Progenitor cell of endocrine pancreas (in vitro differentiated cells): ENCODE measurements around the gene FOXJ3. TPM values are rescaled to one million over a fixed set of nuclear protein-coding genes. Genes with fewer than 3 reads are reported as not detected.
A peak's percentile ranks its signal among the peaks of the same experiment; 100 is the strongest.

ENCODE experiments used
- DNase-seq: peaks from one replicate; pipeline ENCODE4 v3.0.0; 2021; ENCODE audit warnings: low spot score; ENCODE audit not compliant: unreplicated experiment
- H3K27ac Mint-ChIP-seq: 2 replicates; pipeline ENCODE4 v1.8.0; 2021; ENCODE audit warnings: mild to moderate bottlenecking, moderate library complexity, mixed read lengths
- H3K27me3 Mint-ChIP-seq: 2 replicates; pipeline ENCODE4 v1.8.0; 2021; ENCODE audit warnings: mixed read lengths
- H3K36me3 Mint-ChIP-seq: 2 replicates; pipeline ENCODE4 v1.8.0; 2022; ENCODE audit warnings: mixed read lengths; ENCODE audit not compliant: insufficient read depth
- H3K4me1 Mint-ChIP-seq: 2 replicates; pipeline ENCODE4 v1.8.0; 2021; ENCODE audit warnings: low read depth, mixed read lengths
- H3K4me3 Mint-ChIP-seq: 2 replicates; pipeline ENCODE4 v1.8.0; 2021; ENCODE audit warnings: low read depth, mild to moderate bottlenecking, moderate library complexity, mixed read lengths
- H3K9me3 Mint-ChIP-seq: 2 replicates; pipeline ENCODE4 v1.8.0; 2021; ENCODE audit warnings: low read depth, mixed read lengths
- CTCF ChIP-seq: fragments of 200-600 bp; sonication (generic); IDR thresholded peaks from one replicate; pipeline ENCODE4 v1.5.0; 2021; ENCODE audit warnings: antibody characterized with exemption, mild to moderate bottlenecking; ENCODE audit not compliant: unreplicated experiment
- total RNA-seq: library from RNA; stranded (reverse); gene quantifications from 2 replicates; pipeline ENCODE4 v1.2.1, GENCODE V29; 2021

Gene FOXJ3
- total RNA-seq, 1 donor from 2014 or later: 63.0 TPM

GRCh38 chr1:42370876-42371549 is 36.0 kb upstream of the FOXJ3 start:
- Mint-ChIP-seq H3K4me1 (peaks cover 16% of the 10 kb centered on the region), H3K9me3 (no peaks in the 10 kb centered on the region), H3K36me3 (no peaks in the 10 kb centered on the region), H3K4me3 (no peak overlapping the region), H3K27ac (no peak overlapping the region), H3K27me3 (peaks cover 10% of the 10 kb centered on the region)
- TF ChIP-seq CTCF: no peak
- DNase-seq: no peak

- H3K4me3 Mint-ChIP-seq: no peak overlapping the region
- no peak for TF ChIP-seq CTCF
Measured at GRCh38 chr1:42369471-42369870, 34.4 kb upstream of the FOXJ3 start.

GRCh38 chr1:42368096-42368795 is 33.2 kb upstream of the FOXJ3 start:
- no peak for DNase-seq
- H3K4me1 Mint-ChIP-seq: peaks cover 16% of the 10 kb centered on the region
- peaks cover 10% of the 10 kb centered on the region for H3K27me3 Mint-ChIP-seq
- H3K36me3 Mint-ChIP-seq: no peaks in the 10 kb centered on the region
- TF ChIP-seq CTCF: no peak
- H3K9me3 Mint-ChIP-seq: no peaks in the 10 kb centered on the region
- no peak overlapping the region for H3K4me3 Mint-ChIP-seq
- H3K27ac Mint-ChIP-seq: peak overlapping the region; percentile 15

More at GRCh38 chr1:42369471-42369870, 34.4 kb upstream of the FOXJ3 start:
- H3K27ac Mint-ChIP-seq: no peak overlapping the region
- no peaks in the 10 kb centered on the region for H3K36me3 Mint-ChIP-seq
- no peak for DNase-seq
- no peaks in the 10 kb centered on the region for H3K9me3 Mint-ChIP-seq
- H3K4me1 Mint-ChIP-seq: peaks cover 16% of the 10 kb centered on the region
- H3K27me3 Mint-ChIP-seq: peaks cover 10% of the 10 kb centered on the region

GRCh38 chr1:42365118-42365517 is 30.1 kb upstream of the FOXJ3 start:
- peaks cover 2% of the 10 kb centered on the region for H3K27me3 Mint-ChIP-seq
- H3K9me3 Mint-ChIP-seq: no peaks in the 10 kb centered on the region
- no peak for TF ChIP-seq CTCF
- H3K36me3 Mint-ChIP-seq: no peaks in the 10 kb centered on the region
- H3K4me1 Mint-ChIP-seq: peaks cover 16% of the 10 kb centered on the region
- no peak overlapping the region for H3K4me3 Mint-ChIP-seq
- no peak for DNase-seq
- no peak overlapping the region for H3K27ac Mint-ChIP-seq

DNA sequence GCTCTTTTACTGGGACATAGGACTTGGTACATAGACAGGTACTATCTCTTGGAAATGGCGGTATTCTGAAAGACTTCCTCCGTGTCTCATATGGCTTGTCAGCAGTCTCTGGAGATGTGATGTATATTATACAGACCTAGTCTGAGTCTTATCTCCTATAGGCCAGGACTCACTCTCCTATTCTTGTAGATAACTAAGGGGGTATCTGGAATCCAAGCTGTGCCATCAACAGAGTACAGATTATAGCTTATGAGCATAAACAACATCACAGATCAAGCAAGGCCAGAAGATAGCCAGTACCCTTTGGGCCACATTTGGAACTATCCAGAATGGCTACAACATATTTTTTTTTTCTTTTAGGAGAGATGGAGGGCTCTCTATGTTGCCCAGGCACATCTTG is 29.5 kb upstream of the FOXJ3 start:
- Mint-ChIP-seq H3K27me3 (peaks cover 3% of the 10 kb centered on the region), H3K9me3 (no peaks in the 10 kb centered on the region), H3K4me3 (no peak overlapping the region), H3K36me3 (no peaks in the 10 kb centered on the region), H3K27ac (no peak overlapping the region), H3K4me1 (peaks cover 14% of the 10 kb centered on the region)
- TF ChIP-seq CTCF: no peak
- DNase-seq: no peak
